ENCODE data around the gene HPSE2.
A peak's percentile ranks its signal among the peaks of the same experiment; 100 is the strongest.
"Not testable (repeated sequence)": the region's sequence is repeated elsewhere in the genome, so short reads cannot be mapped to it uniquely, and the experiment has no call there.

HPSE2 gene

GRCh38 chr10:99235658-99236626 is at the start of gene HPSE2:
HPSE2 (minus strand) TSS chr10:99235852.
- FAIRE-seq (no peak), DNase-seq (ENCODE audit: low spot score) (peak; percentile 47)

- DNase-seq (ENCODE audit: low spot score) (no peak), FAIRE-seq (no peak)
These were observed 44.8 kb upstream of the HPSE2 start for GRCh38 chr10:99280472-99280871.

GRCh38 chr10:99279626-99280111 is 44.0 kb upstream of the HPSE2 start:
- no peak for FAIRE-seq
- DNase-seq (ENCODE audit: low spot score), result no peak

- DNase-seq (ENCODE audit: low spot score), result peak; percentile 25
- no peak for FAIRE-seq
These were observed 41.3 kb upstream of the HPSE2 start for GRCh38 chr10:99276848-99277486.

GRCh38 chr10:99266383-99266782 is 30.7 kb upstream of the HPSE2 start:
- no peak for DNase-seq (ENCODE audit: low spot score)

GRCh38 chr10:99248824-99249223 is 13.2 kb upstream of the HPSE2 start:
- FAIRE-seq, result no peak
- no peak for DNase-seq (ENCODE audit: low spot score)

More at GRCh38 chr10:99266383-99266782, 30.7 kb upstream of the HPSE2 start:
- FAIRE-seq, result no peak

GRCh38 chr10:99247893-99248292 is 12.2 kb upstream of the HPSE2 start:
- not testable (repeated sequence) for FAIRE-seq; DNase-seq (ENCODE audit: low spot score)

- no peak for DNase-seq (ENCODE audit: low spot score)
- no peak for FAIRE-seq
These were observed 1.1 kb upstream of the HPSE2 start for GRCh38 chr10:99236627-99237309.

- DNase-seq (ENCODE audit: low spot score) (no peak), FAIRE-seq (no peak)
These were observed 628 bp downstream of the HPSE2 start for GRCh38 chr10:99234791-99235657.

- FAIRE-seq (no peak), DNase-seq (ENCODE audit: low spot score) (no peak)
These were observed 1.4 kb downstream of the HPSE2 start for GRCh38 chr10:99234041-99234790.

- FAIRE-seq (no peak), DNase-seq (ENCODE audit: low spot score) (no peak)
These were observed 2.0 kb downstream of the HPSE2 start for GRCh38 chr10:99233689-99234037.

- DNase-seq (ENCODE audit: low spot score), result no peak
- FAIRE-seq, result no peak
These were observed 2.5 kb downstream of the HPSE2 start for GRCh38 chr10:99233000-99233688.

- FAIRE-seq, result no peak
- peak; percentile 48 for DNase-seq (ENCODE audit: low spot score)
These were observed 3.2 kb downstream of the HPSE2 start for GRCh38 chr10:99232360-99232999.

GRCh38 chr10:99224766-99225165 is 10.9 kb downstream of the HPSE2 start:
- FAIRE-seq, result no peak
- DNase-seq (ENCODE audit: low spot score), result no peak

GRCh38 chr10:99207340-99207739 is 28.3 kb downstream of the HPSE2 start:
- FAIRE-seq, result no peak
- no peak for DNase-seq (ENCODE audit: low spot score)

GRCh38 chr10:99203310-99203709 is 32.3 kb downstream of the HPSE2 start:
- DNase-seq (ENCODE audit: low spot score), result no peak
- FAIRE-seq, result no peak

GRCh38 chr10:99172950-99173349 is 62.7 kb downstream of the HPSE2 start:
- no peak for FAIRE-seq
- DNase-seq (ENCODE audit: low spot score), result no peak

GRCh38 chr10:99172128-99172738 is 63.4 kb downstream of the HPSE2 start:
- FAIRE-seq (no peak), DNase-seq (ENCODE audit: low spot score) (peak; percentile 58)

All from urothelium cell line (cell line).